ENCODE results near the gene XRCC3. TPM values are rescaled to one million over a fixed set of nuclear protein-coding genes. Genes with fewer than 3 reads are reported as not detected.

The XRCC3 gene
- total RNA-seq, 1 donor from 2014 or later: 5.2 TPM

GRCh38 chr14:103731916-103732867 is 16.9 kb upstream of the XRCC3 start:
- Mint-ChIP-seq H3K4me1 (ENCODE audit: low read depth, unreplicated experiment) (peaks cover 2% of the 10 kb centered on the region), H3K9me3 (ENCODE audit: unreplicated experiment) (no peaks in the 10 kb centered on the region), H3K4me3 (ENCODE audit: unreplicated experiment) (no peak overlapping the region), H3K27me3 (ENCODE audit: low read depth, unreplicated experiment) (no peaks in the 10 kb centered on the region), H3K36me3 (ENCODE audit: low read depth, unreplicated experiment) (peaks cover 38% of the 10 kb centered on the region), H3K27ac (ENCODE audit: unreplicated experiment) (no peak overlapping the region)
- TF ChIP-seq CTCF (IDR thresholded peaks at IDR 0.05; ENCODE audit: insufficient read depth, low read depth, low read length) (no peak), EZH2 (IDR thresholded peaks at IDR 0.05; ENCODE audit: insufficient read depth, low read length) (no peak)
- Histone ChIP-seq H2AFZ (ENCODE audit: low read depth, low read length) (no peak overlapping the region), H3K9me3 (ENCODE audit: insufficient read depth, low read depth, low read length) (no peaks in the 10 kb centered on the region), H3K4me3 (ENCODE audit: insufficient read depth, low read depth, low read length) (no peak overlapping the region), H3K4me2 (ENCODE audit: low read length) (no peak overlapping the region), H3K27me3 (ENCODE audit: insufficient read depth, low read length) (no peaks in the 10 kb centered on the region), H3K9ac (ENCODE audit: low read length) (no peak overlapping the region), H4K20me1 (ENCODE audit: insufficient read depth, low read length) (peaks cover 52% of the 10 kb centered on the region), H3K36me3 (ENCODE audit: insufficient read depth, low read length) (peaks cover 19% of the 10 kb centered on the region), H3K27ac (ENCODE audit: low read depth, low read length) (no peak overlapping the region), H3K79me2 (ENCODE audit: insufficient read depth, low read length) (peaks cover 3% of the 10 kb centered on the region), H3K4me1 (ENCODE audit: insufficient read depth, low read length) (no peaks in the 10 kb centered on the region)
- no peak for DNase-seq (ENCODE audit: low read depth)
- no peak for FAIRE-seq

GRCh38 chr14:103731481-103731880 is 16.2 kb upstream of the XRCC3 start:
- Histone ChIP-seq H3K4me1 (ENCODE audit: insufficient read depth, low read length) (no peaks in the 10 kb centered on the region), H3K9ac (ENCODE audit: low read length) (no peak overlapping the region), H3K36me3 (ENCODE audit: insufficient read depth, low read length) (peaks cover 18% of the 10 kb centered on the region), H3K27me3 (ENCODE audit: insufficient read depth, low read length) (no peaks in the 10 kb centered on the region), H3K9me3 (ENCODE audit: insufficient read depth, low read depth, low read length) (no peaks in the 10 kb centered on the region), H2AFZ (ENCODE audit: low read depth, low read length) (no peak overlapping the region), H3K79me2 (ENCODE audit: insufficient read depth, low read length) (peaks cover 7% of the 10 kb centered on the region), H4K20me1 (ENCODE audit: insufficient read depth, low read length) (peaks cover 54% of the 10 kb centered on the region), H3K4me3 (ENCODE audit: insufficient read depth, low read depth, low read length) (no peak overlapping the region), H3K27ac (ENCODE audit: low read depth, low read length) (no peak overlapping the region), H3K4me2 (ENCODE audit: low read length) (no peak overlapping the region)
- no peak overlapping the region for H3K27ac Mint-ChIP-seq (ENCODE audit: unreplicated experiment)
- DNase-seq (ENCODE audit: low read depth) (no peak), FAIRE-seq (no peak)
- peaks cover 31% of the 10 kb centered on the region for H3K36me3 Mint-ChIP-seq (ENCODE audit: low read depth, unreplicated experiment)
- H3K9me3 Mint-ChIP-seq (ENCODE audit: unreplicated experiment): no peaks in the 10 kb centered on the region
- no peak for TF ChIP-seq EZH2 (IDR thresholded peaks at IDR 0.05; ENCODE audit: insufficient read depth, low read length)
- TF ChIP-seq CTCF (IDR thresholded peaks at IDR 0.05; ENCODE audit: insufficient read depth, low read depth, low read length): no peak
- H3K27me3 Mint-ChIP-seq (ENCODE audit: low read depth, unreplicated experiment): no peaks in the 10 kb centered on the region
- no peak overlapping the region for H3K4me3 Mint-ChIP-seq (ENCODE audit: unreplicated experiment)
- H3K4me1 Mint-ChIP-seq (ENCODE audit: low read depth, unreplicated experiment): peaks cover 2% of the 10 kb centered on the region
